Measurements from ENCODE around the gene ZNF189.

Gene ZNF189

DNA sequence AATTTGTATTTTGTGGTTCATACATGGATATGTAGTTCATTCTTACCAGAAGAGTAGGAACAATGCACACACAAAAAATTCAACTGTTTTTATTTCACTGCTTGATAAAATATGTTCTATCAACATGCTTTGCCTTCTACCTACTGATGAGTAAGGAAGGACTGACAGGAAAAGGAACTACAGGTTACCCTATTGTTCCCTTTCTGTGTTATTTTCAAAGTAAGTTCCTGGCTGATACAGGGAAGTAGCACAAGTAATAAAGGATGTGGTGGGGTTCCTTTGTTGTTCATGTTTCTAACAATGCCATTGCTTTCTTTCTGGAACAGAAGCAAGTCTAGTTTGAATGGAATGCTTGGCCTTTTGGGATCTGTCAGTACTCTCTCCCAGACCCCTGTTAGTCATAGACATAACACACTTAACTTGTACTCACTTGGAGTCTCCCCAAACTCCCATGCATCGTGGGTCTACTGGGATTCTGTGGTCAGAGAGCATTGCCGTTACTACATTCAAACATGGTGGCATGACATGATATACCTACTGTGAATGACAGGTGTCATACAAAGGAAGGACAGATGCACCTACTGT is 57.1 kb downstream of the ZNF189 start:
- no peak for DNase-seq (ENCODE audit: low read depth in 1 of 2, low spot score in 1 of 2)

GRCh38 chr9:101457003-101457402 is 58.4 kb downstream of the ZNF189 start:
- DNase-seq (ENCODE audit: low read depth in 1 of 2, low spot score in 1 of 2), result no peak

More for the DNA sequence above, 57.1 kb downstream of the ZNF189 start:
- H3K27ac ChIP-seq (replicated peaks), result no peak overlapping the region
- no peak overlapping the region for H3K4me3 ChIP-seq (replicated peaks; ENCODE audit: insufficient read depth, low read length)
- no peak for TF ChIP-seq SPI1 (IDR thresholded peaks at IDR 0.05; ENCODE audit: borderline replicate concordance, low read depth)
- no peak for TF ChIP-seq CTCF (IDR thresholded peaks at IDR 0.05; ENCODE audit: insufficient read depth, low read length)
- TF ChIP-seq GABPA (IDR thresholded peaks at IDR 0.05; ENCODE audit: low read depth), result no peak
- TF ChIP-seq REST (IDR thresholded peaks at IDR 0.05; ENCODE audit: insufficient replicate concordance, low read depth), result no peak
- H3K27me3 ChIP-seq (ENCODE audit: insufficient read depth, poor library complexity, severe bottlenecking), result peaks cover 2% of the 10 kb centered on the region

More at GRCh38 chr9:101457003-101457402, 58.4 kb downstream of the ZNF189 start:
- Histone ChIP-seq H3K27me3 (ENCODE audit: insufficient read depth, poor library complexity, severe bottlenecking) (peaks cover 2% of the 10 kb centered on the region), H3K27ac (replicated peaks) (no peak overlapping the region), H3K4me3 (replicated peaks; ENCODE audit: insufficient read depth, low read length) (no peak overlapping the region)
- TF ChIP-seq CTCF (IDR thresholded peaks at IDR 0.05; ENCODE audit: insufficient read depth, low read length) (no peak), REST (IDR thresholded peaks at IDR 0.05; ENCODE audit: insufficient replicate concordance, low read depth) (no peak), GABPA (IDR thresholded peaks at IDR 0.05; ENCODE audit: low read depth) (no peak)
